HepG2 (cell line): ENCODE measurements around the gene LPAR4. TPM values are rescaled to one million over a fixed set of nuclear protein-coding genes. Genes with fewer than 3 reads are reported as not detected.

Source experiments
- ATAC-seq: fragments of 200-7000 bp; cut with Tn5 transposase; 3 replicates; pipeline ENCODE4 v1.9.1; 2020; ENCODE audit warnings: mild to moderate bottlenecking, moderate library complexity
- BruUV-seq: library from RNA; stranded (reverse); fragments of 400-500 nt; replicated peaks from 2 replicates; lab custom pipeline; 2021; lab: Mats Ljungman, UMichigan
- CTCF ChIA-PET: fragments of 300-600 bp; formaldehyde crosslinking; extraction: SDS; loops from one replicate; lab custom pipeline; 2021; ENCODE audit warnings: low total read pairs, inconsistent platforms, low intra/inter-chr PET ratio; lab: Yijun Ruan, JAX
- POLR2A ChIA-PET: fragments of 350-600 bp; sonication (Branson Sonifier 250); formaldehyde crosslinking; loops from one replicate; lab custom pipeline; 2020; ENCODE audit warnings: antibody characterized with exemption, inconsistent platforms; lab: Yijun Ruan, JAX
- DNase-seq: peaks from one replicate; pipeline ENCODE4 v3.0.0-alpha.2; 2015; ENCODE audit warnings: low spot score
- FAIRE-seq: peaks from 3 replicates; lab custom pipeline; 2011; peaks lifted over from hg19 to GRCh38; lab: Jason Lieb, UNC
- H2AFZ ChIP-seq: one replicate; pipeline ENCODE4 v1.6.1; 2011; ENCODE audit warnings: low read length, inconsistent platforms
- H3K27ac ChIP-seq: fragments of 300-600 bp; 3 replicates; pipeline ENCODE4 v1.8.0; 2011; ENCODE audit warnings: mixed run types, mild to moderate bottlenecking, mixed read lengths, low read length, inconsistent platforms; ENCODE audit not compliant: insufficient read depth; ENCODE audit errors: extremely low read length
- H3K27me3 ChIP-seq, 2 experiments: fragments of 200-600 bp in 1 of 2; 2 replicates in 1 of 2; 3 replicates in 1 of 2; pipeline versions ENCODE4 v1.6.0 to v1.8.0; 2011; ENCODE audit warnings: low read length in 2 of 2, mild to moderate bottlenecking in 2 of 2, moderate library complexity in 2 of 2, inconsistent platforms in 1 of 2; ENCODE audit not compliant: insufficient read depth in 2 of 2, control insufficient read depth in 1 of 2
- H3K36me3 ChIP-seq, 2 experiments: fragments of 200-600 bp in 1 of 2; replicated peaks in 1 of 2; 2 replicates in 1 of 2; 3 replicates in 1 of 2; pipeline versions ENCODE4 v1.5.1 to v1.8.0; 2011; ENCODE audit warnings: low read length in 2 of 2, inconsistent platforms in 1 of 2; ENCODE audit not compliant: insufficient read depth in 2 of 2, control insufficient read depth in 1 of 2
- H3K4me1 ChIP-seq: 2 replicates; pipeline ENCODE4 v1.5.1; 2012; ENCODE audit warnings: low read length, inconsistent platforms; ENCODE audit not compliant: insufficient read depth
- H3K4me2 ChIP-seq: 2 replicates; pipeline ENCODE4 v1.6.0; 2011; ENCODE audit warnings: low read depth, low read length, inconsistent platforms
- H3K4me3 ChIP-seq, 3 experiments: fragments of 200-600 bp in 1 of 3; sonication (generic), shearing (Covaris generic) in 1 of 3; replicated peaks in 1 of 3; 2 replicates each; pipeline ENCODE4 v1.5.1; 2011 to 2016; ENCODE audit warnings: low read length in 3 of 3, inconsistent platforms in 2 of 3, low read depth in 2 of 3, mild to moderate bottlenecking in 2 of 3, control low read depth in 1 of 3, mixed read lengths in 1 of 3; ENCODE audit not compliant: insufficient read depth in 1 of 3
- H3K79me2 ChIP-seq: one replicate; pipeline ENCODE4 v1.6.1; 2011; ENCODE audit warnings: low read length, inconsistent platforms; ENCODE audit not compliant: insufficient read depth
- H3K9ac ChIP-seq: 2 replicates; pipeline ENCODE4 v1.6.0; 2011; ENCODE audit warnings: mild to moderate bottlenecking, low read depth, low read length, inconsistent platforms; ENCODE audit not compliant: insufficient read depth
- H3K9me3 ChIP-seq: 2 replicates; pipeline ENCODE4 v1.5.1; 2012; ENCODE audit warnings: mild to moderate bottlenecking, low read length
- H4K20me1 ChIP-seq: 2 replicates; pipeline ENCODE4 v1.6.0; 2011; ENCODE audit warnings: inconsistent platforms, mild to moderate bottlenecking, low read length, moderate library complexity; ENCODE audit not compliant: insufficient read depth
- ATF7-NPFF ChIP-seq: sonication (generic); formaldehyde crosslinking; IDR thresholded peaks from 2 replicates; pipeline ENCODE4 v1.8.1; 2023; ENCODE audit warnings: mild to moderate bottlenecking, low read depth, missing genetic modification reagents, moderate library complexity
- ESRRA ChIP-seq: sonication (generic); formaldehyde crosslinking; IDR thresholded peaks from 2 replicates; pipeline ENCODE4 v1.5.1; 2020; ENCODE audit warnings: mild to moderate bottlenecking, low read depth, missing genetic modification reagents
- GLI4 ChIP-seq: sonication (generic); formaldehyde crosslinking; IDR thresholded peaks from 2 replicates; pipeline ENCODE4 v1.5.1; 2020; ENCODE audit warnings: missing genetic modification reagents, mild to moderate bottlenecking, moderate library complexity, borderline replicate concordance
- HOXA9 ChIP-seq: sonication (generic); formaldehyde crosslinking; IDR thresholded peaks from 2 replicates; pipeline ENCODE4 v1.8.1; 2022; ENCODE audit warnings: missing genetic modification reagents, mild to moderate bottlenecking, moderate library complexity, borderline replicate concordance
- POGZ ChIP-seq: sonication (generic); formaldehyde crosslinking; IDR thresholded peaks from 2 replicates; pipeline ENCODE4 v1.4.0; 2020; ENCODE audit warnings: mild to moderate bottlenecking, missing genetic modification reagents
- PRMT3 ChIP-seq: sonication (generic); formaldehyde crosslinking; IDR thresholded peaks from 2 replicates; pipeline ENCODE4 v1.8.1; 2022; ENCODE audit warnings: low read depth, mild to moderate bottlenecking, moderate library complexity, missing genetic modification reagents, borderline replicate concordance
- ZNF333 ChIP-seq: sonication (generic); formaldehyde crosslinking; IDR thresholded peaks from 2 replicates; pipeline ENCODE4 v1.4.0; 2020; ENCODE audit warnings: mild to moderate bottlenecking, missing genetic modification reagents, borderline replicate concordance
- WGBS: methylation state at CpG from one replicate; pipeline ENCODE4 v1.1.6; 2017; ENCODE audit warnings: low lambda C conversion rate; 5-methylcytosine and 5-hydroxymethylcytosine counted together
- in situ Hi-C: cut with HindIII; loops from 2 replicates; pipeline ENCODE4 v1.10.0; 2017; ENCODE audit warnings: low pct_unique_long_range_greater_than_20kb; ENCODE audit not compliant: extremely low pct_ligation_motif_present
- intact Hi-C: fragments of 100-400 bp; cut with micrococcal nuclease; formaldehyde crosslinking; loops from one replicate; pipeline ENCODE4 v1.10.0; 2022; ENCODE audit not compliant: unreplicated experiment
- polyA plus RNA-seq, 8 experiments: library from polyadenylated mRNA; depleted of rRNA in 3 of 8; stranded (reverse) in 7 of 8; unstranded in 1 of 8; fragments of >200 nt; fragmentation: Illumina TruSeq in 4 of 8; extraction: Trizol in 4 of 8; gene quantifications; 2 replicates each; pipeline versions ENCODE4 v1.2.1 to v1.2.3, GENCODE V29; 2011 to 2016; ENCODE audit warnings: low read depth in 4 of 8, missing spikeins in 1 of 8, mixed read lengths in 1 of 8; ENCODE audit not compliant: insufficient read depth in 1 of 8
- total RNA-seq, 5 experiments: library from RNA; depleted of rRNA; stranded (reverse); fragments of >200 nt; fragmentation: Illumina TruSeq; extraction: Trizol; gene quantifications; 2 replicates each; pipeline ENCODE4 v1.2.3, GENCODE V29; 2016; ENCODE audit warnings: low read depth in 1 of 5
- TF ChIP-seq, protein P1 (sequence below): sonication (generic); formaldehyde crosslinking; IDR thresholded peaks from 2 replicates; pipeline ENCODE4 v1.8.1; 2022; ENCODE audit warnings: mild to moderate bottlenecking, missing genetic modification reagents
- TF ChIP-seq, protein P2 (sequence below): sonication (generic); formaldehyde crosslinking; IDR thresholded peaks from 2 replicates; pipeline ENCODE4 v1.5.0; 2020; ENCODE audit warnings: missing genetic modification reagents
- TF ChIP-seq, protein P3 (sequence below): sonication (generic); formaldehyde crosslinking; IDR thresholded peaks from 2 replicates; pipeline ENCODE4 v1.9.0; 2021; ENCODE audit warnings: missing genetic modification reagents, borderline replicate concordance
- TF ChIP-seq, protein P4 (sequence below): sonication (generic); formaldehyde crosslinking; IDR thresholded peaks from 2 replicates; pipeline ENCODE4 v1.8.0; 2022; ENCODE audit warnings: missing genetic modification reagents, mild to moderate bottlenecking, inconsistent platforms, borderline replicate concordance
- TF ChIP-seq, protein P5 (sequence below): sonication (generic); formaldehyde crosslinking; conservative IDR thresholded peaks from 2 replicates; pipeline ENCODE4 v1.5.0; 2020; ENCODE audit warnings: missing genetic modification reagents
- TF ChIP-seq, protein P6 (sequence below): sonication (generic); formaldehyde crosslinking; IDR thresholded peaks from 2 replicates; pipeline ENCODE4 v1.5.0; 2020; ENCODE audit warnings: mild to moderate bottlenecking, missing genetic modification reagents

LPAR4 gene
- total and polyA plus RNA-seq, 2 of the 13 experiments (the other 11 are each of a cell fraction or from before 2014, with no cell fraction given) = not detected

DNA sequence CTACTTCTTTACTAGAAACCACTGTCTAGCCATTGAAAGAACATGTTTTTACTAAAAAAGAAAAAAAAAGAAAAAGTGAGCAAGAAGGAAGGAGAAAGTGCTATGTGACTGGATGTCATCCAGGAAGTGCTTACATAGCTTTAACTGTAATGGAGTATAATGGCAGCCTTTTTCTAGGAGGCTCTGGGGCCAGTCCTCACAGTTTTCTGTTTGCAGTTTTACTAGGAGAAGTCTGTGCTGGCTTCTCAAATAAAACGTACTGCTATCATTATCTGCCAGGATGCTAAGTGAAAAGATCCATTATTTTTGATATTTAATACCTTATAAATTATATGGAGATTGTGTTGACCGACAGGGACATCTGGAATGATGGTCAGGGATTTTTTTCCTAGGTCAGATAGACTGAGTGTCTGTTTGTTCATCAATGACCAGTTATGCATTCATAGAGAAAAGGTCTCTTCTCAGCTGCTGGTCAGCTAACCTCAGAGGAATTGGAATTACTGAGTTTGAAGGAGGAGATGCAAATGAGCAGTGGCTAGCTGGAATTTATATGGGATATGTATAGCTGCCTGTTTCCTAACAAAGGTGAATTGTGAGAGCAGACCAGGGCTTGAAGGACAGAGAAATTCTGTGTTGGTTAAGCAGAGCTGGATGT, 21.7 kb downstream of the LPAR4 start:
- in situ Hi-C loops = no loop called here
- Histone ChIP-seq H3K79me2 (no peaks in the 10 kb centered on the region), H4K20me1 (no peaks in the 10 kb centered on the region), H3K4me1 (no peaks in the 10 kb centered on the region), H2AFZ (no peak overlapping the region), H3K9ac (no peak overlapping the region), H3K4me3 (no peak overlapping the region), H3K36me3 (no peaks in the 10 kb centered on the region), H3K9me3 (no peaks in the 10 kb centered on the region), H3K4me2 (no peak overlapping the region), H3K27me3 (no peaks in the 10 kb centered on the region), H3K27ac (no peak overlapping the region)
- ChIA-PET CTCF (no interaction called here), POLR2A (no interaction called here)
- DNase-seq = no peak
- 0% methylated on average over 2 of the region's 2 CpGs for WGBS
- no peak for ATAC-seq
- intact Hi-C loops = no loop called here
- BruUV-seq = no TSS peak
- FAIRE-seq = no peak
- TF ChIP-seq ATF7-NPFF (CRISPR knock-in tag) (no peak), PRMT3 (CRISPR knock-in tag) (no peak), ZNF333 (no peak), POGZ (CRISPR knock-in tag) (no peak), GLI4 (CRISPR knock-in tag) (no peak), ESRRA (CRISPR knock-in tag) (no peak), HOXA9 (no peak)
- TF ChIP-seq, protein P1, sequence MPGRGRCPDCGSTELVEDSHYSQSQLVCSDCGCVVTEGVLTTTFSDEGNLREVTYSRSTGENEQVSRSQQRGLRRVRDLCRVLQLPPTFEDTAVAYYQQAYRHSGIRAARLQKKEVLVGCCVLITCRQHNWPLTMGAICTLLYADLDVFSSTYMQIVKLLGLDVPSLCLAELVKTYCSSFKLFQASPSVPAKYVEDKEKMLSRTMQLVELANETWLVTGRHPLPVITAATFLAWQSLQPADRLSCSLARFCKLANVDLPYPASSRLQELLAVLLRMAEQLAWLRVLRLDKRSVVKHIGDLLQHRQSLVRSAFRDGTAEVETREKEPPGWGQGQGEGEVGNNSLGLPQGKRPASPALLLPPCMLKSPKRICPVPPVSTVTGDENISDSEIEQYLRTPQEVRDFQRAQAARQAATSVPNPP (CRISPR knock-in tag) = no peak
- TF ChIP-seq, protein P2, sequence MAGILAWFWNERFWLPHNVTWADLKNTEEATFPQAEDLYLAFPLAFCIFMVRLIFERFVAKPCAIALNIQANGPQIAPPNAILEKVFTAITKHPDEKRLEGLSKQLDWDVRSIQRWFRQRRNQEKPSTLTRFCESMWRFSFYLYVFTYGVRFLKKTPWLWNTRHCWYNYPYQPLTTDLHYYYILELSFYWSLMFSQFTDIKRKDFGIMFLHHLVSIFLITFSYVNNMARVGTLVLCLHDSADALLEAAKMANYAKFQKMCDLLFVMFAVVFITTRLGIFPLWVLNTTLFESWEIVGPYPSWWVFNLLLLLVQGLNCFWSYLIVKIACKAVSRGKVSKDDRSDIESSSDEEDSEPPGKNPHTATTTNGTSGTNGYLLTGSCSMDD (CRISPR knock-in tag) = no peak
- TF ChIP-seq, protein P3, sequence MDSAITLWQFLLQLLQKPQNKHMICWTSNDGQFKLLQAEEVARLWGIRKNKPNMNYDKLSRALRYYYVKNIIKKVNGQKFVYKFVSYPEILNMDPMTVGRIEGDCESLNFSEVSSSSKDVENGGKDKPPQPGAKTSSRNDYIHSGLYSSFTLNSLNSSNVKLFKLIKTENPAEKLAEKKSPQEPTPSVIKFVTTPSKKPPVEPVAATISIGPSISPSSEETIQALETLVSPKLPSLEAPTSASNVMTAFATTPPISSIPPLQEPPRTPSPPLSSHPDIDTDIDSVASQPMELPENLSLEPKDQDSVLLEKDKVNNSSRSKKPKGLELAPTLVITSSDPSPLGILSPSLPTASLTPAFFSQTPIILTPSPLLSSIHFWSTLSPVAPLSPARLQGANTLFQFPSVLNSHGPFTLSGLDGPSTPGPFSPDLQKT (CRISPR knock-in tag) = no peak
- TF ChIP-seq, protein P4, sequence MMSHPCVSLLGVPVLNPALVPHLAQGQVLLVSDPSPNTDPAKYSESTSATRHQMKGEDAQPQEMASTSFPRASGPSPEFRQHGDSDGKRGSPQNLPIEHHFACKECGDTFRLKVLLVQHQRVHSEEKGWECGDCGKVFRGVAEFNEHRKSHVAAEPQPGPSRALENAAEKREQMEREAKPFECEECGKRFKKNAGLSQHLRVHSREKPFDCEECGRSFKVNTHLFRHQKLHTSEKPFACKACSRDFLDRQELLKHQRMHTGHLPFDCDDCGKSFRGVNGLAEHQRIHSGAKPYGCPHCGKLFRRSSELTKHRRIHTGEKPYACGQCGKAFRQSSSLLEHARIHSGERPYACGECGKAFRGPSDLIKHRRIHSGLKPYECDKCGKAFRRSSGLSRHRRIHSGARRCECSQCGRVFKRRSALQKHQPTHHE (CRISPR knock-in tag) = no peak
- TF ChIP-seq, protein P5, sequence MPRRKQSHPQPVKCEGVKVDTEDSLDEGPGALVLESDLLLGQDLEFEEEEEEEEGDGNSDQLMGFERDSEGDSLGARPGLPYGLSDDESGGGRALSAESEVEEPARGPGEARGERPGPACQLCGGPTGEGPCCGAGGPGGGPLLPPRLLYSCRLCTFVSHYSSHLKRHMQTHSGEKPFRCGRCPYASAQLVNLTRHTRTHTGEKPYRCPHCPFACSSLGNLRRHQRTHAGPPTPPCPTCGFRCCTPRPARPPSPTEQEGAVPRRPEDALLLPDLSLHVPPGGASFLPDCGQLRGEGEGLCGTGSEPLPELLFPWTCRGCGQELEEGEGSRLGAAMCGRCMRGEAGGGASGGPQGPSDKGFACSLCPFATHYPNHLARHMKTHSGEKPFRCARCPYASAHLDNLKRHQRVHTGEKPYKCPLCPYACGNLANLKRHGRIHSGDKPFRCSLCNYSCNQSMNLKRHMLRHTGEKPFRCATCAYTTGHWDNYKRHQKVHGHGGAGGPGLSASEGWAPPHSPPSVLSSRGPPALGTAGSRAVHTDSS (CRISPR knock-in tag) = no peak
- TF ChIP-seq, protein P6, sequence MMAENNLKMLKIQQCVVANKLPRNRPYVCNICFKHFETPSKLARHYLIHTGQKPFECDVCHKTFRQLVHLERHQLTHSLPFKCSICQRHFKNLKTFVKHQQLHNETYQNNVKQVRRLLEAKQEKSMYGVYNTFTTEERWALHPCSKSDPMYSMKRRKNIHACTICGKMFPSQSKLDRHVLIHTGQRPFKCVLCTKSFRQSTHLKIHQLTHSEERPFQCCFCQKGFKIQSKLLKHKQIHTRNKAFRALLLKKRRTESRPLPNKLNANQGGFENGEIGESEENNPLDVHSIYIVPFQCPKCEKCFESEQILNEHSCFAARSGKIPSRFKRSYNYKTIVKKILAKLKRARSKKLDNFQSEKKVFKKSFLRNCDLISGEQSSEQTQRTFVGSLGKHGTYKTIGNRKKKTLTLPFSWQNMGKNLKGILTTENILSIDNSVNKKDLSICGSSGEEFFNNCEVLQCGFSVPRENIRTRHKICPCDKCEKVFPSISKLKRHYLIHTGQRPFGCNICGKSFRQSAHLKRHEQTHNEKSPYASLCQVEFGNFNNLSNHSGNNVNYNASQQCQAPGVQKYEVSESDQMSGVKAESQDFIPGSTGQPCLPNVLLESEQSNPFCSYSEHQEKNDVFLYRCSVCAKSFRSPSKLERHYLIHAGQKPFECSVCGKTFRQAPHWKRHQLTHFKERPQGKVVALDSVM (CRISPR knock-in tag) = no peak
